B cell (primary cell): ENCODE measurements around the gene PEX7. TPM values are rescaled to one million over a fixed set of nuclear protein-coding genes. Genes with fewer than 3 reads are reported as not detected.

ENCODE experiments used
- ATAC-seq: fragments of 200-7000 bp; cut with Tn5 transposase; one replicate; pipeline ENCODE4 v1.10.0; 2021; ENCODE audit warnings: low read depth, mild to moderate bottlenecking, moderate number of reproducible peaks, moderate library complexity
- CTCF ChIA-PET: fragments of 350-600 bp; sonication (Branson Sonifier 250); formaldehyde crosslinking; loops from one replicate; lab custom pipeline; 2021; ENCODE audit warnings: antibody characterized with exemption, inconsistent platforms; lab: Charles Lee
- POLR2A ChIA-PET: fragments of 350-600 bp; sonication (Branson Sonifier 250); formaldehyde crosslinking; loops from one replicate; lab custom pipeline; 2021; ENCODE audit warnings: antibody characterized with exemption; lab: Charles Lee
- DNase-seq: peaks from one replicate; pipeline ENCODE4 v3.0.0; 2013
- H2AFZ ChIP-seq: 2 replicates; pipeline ENCODE4 v1.6.1; 2012; ENCODE audit warnings: mild to moderate bottlenecking, low read depth, low read length; ENCODE audit not compliant: insufficient read depth, poor library complexity, severe bottlenecking
- H3K27ac ChIP-seq, 2 donors: 1 replicate in 1 of 2; 2 replicates in 1 of 2; pipeline ENCODE4 v1.5.1; 2012 to 2013; ENCODE audit warnings: low read length in 2 of 2, mild to moderate bottlenecking in 2 of 2, moderate library complexity in 1 of 2
- H3K27me3 ChIP-seq, 4 experiments: fragments of 200-600 bp in 1 of 4; sonication (generic) in 1 of 4; replicated peaks in 1 of 4; 1 replicate in 2 of 4; 2 replicates in 2 of 4; pipeline versions ENCODE4 v1.6.1 to v1.7.0; 2013 to 2016; ENCODE audit warnings: low read length in 3 of 4, mild to moderate bottlenecking in 2 of 4, mixed read lengths in 1 of 4, moderate library complexity in 1 of 4; ENCODE audit not compliant: insufficient read depth in 4 of 4, control insufficient read depth in 3 of 4; ENCODE audit errors: control extremely low read depth in 1 of 4
- H3K36me3 ChIP-seq, 2 experiments: replicated peaks in 1 of 2; 1 replicate in 1 of 2; 2 replicates in 1 of 2; pipeline versions ENCODE4 v1.6.1 to v1.7.1; 2013; ENCODE audit warnings: low read length in 1 of 2; ENCODE audit not compliant: insufficient read depth in 2 of 2, control insufficient read depth in 1 of 2; ENCODE audit errors: control extremely low read depth in 1 of 2, extremely low read depth in 1 of 2
- H3K4me1 ChIP-seq, 2 donors: fragments of 200-600 bp in 1 of 2; sonication (generic) in 1 of 2; 1 replicate in 1 of 2; 2 replicates in 1 of 2; pipeline versions ENCODE4 v1.5.1 to v1.6.1; 2013 to 2017; ENCODE audit warnings: low read length in 2 of 2; ENCODE audit not compliant: control insufficient read depth in 2 of 2, insufficient read depth in 2 of 2
- H3K4me2 ChIP-seq: replicated peaks from 2 replicates; pipeline ENCODE3; 2012; ENCODE audit warnings: mild to moderate bottlenecking, low read depth, low read length; ENCODE audit not compliant: poor library complexity, severe bottlenecking
- H3K4me3 ChIP-seq, 5 experiments: fragments of 200-600 bp in 1 of 5; sonication (generic) in 1 of 5; 1 replicate in 3 of 5; 2 replicates in 2 of 5; pipeline versions ENCODE4 v1.5.1 to v1.7.0; 2011 to 2016; ENCODE audit warnings: low read length in 4 of 5, mild to moderate bottlenecking in 4 of 5, low read depth in 2 of 5, control low read depth in 1 of 5, moderate library complexity in 1 of 5; ENCODE audit not compliant: insufficient read depth in 1 of 5; ENCODE audit errors: control extremely low read depth in 1 of 5, extremely low read depth in 1 of 5
- H3K79me2 ChIP-seq: fragments of 200-600 bp; sonication (generic); one replicate; pipeline ENCODE4 v1.6.0; 2016; ENCODE audit warnings: low read length; ENCODE audit not compliant: control insufficient read depth, insufficient read depth
- H3K9ac ChIP-seq: fragments of 200-600 bp; sonication (generic); 2 replicates; pipeline ENCODE4 v1.6.1; 2017; ENCODE audit warnings: mild to moderate bottlenecking, low read length, moderate library complexity
- H3K9me3 ChIP-seq, 3 donors: one replicate each; pipeline versions ENCODE4 v1.6.1 to v1.7.1; 2013; ENCODE audit warnings: low read length in 2 of 3; ENCODE audit not compliant: control insufficient read depth in 2 of 3, insufficient read depth in 1 of 3; ENCODE audit errors: control extremely low read depth in 1 of 3
- H4K20me1 ChIP-seq: 2 replicates; pipeline ENCODE4 v1.6.0; 2012; ENCODE audit warnings: mild to moderate bottlenecking, low read length; ENCODE audit not compliant: insufficient read depth, control insufficient read depth, poor library complexity, severe bottlenecking
- H3K27ac Mint-ChIP-seq: one replicate; pipeline ENCODE4 v1.8.0; 2021; ENCODE audit warnings: mixed read lengths
- H3K27me3 Mint-ChIP-seq: one replicate; pipeline ENCODE4 v1.8.0; 2021; ENCODE audit warnings: mixed read lengths
- H3K4me1 Mint-ChIP-seq: one replicate; pipeline ENCODE4 v1.8.0; 2021; ENCODE audit warnings: mixed read lengths
- H3K4me3 Mint-ChIP-seq: one replicate; pipeline ENCODE4 v1.8.0; 2021; ENCODE audit warnings: mixed read lengths
- H3K9me3 Mint-ChIP-seq: one replicate; pipeline ENCODE4 v1.8.0; 2022; ENCODE audit warnings: mixed read lengths; ENCODE audit not compliant: insufficient read depth
- CTCF ChIP-seq: fragments of 200-600 bp; IDR thresholded peaks from one replicate; pipeline ENCODE4 v1.8.0; 2022; ENCODE audit warnings: antibody characterized with exemption, mild to moderate bottlenecking
- EZH2 ChIP-seq: IDR thresholded peaks from 2 replicates; pipeline ENCODE4 v1.6.1; 2012; ENCODE audit warnings: borderline replicate concordance, low read depth, mild to moderate bottlenecking, moderate library complexity, low read length; ENCODE audit not compliant: insufficient read depth, poor library complexity, severe bottlenecking
- WGBS: methylation state at CpG from one replicate; pipeline ENCODE4 v1.1.5; 2013; ENCODE audit warnings: missing lambda C conversion rate; ENCODE audit not compliant: insufficient coverage; 5-methylcytosine and 5-hydroxymethylcytosine counted together
- intact Hi-C: fragments of 100-400 bp; cut with micrococcal nuclease; formaldehyde crosslinking; loops from one replicate; pipeline ENCODE4 v1.10.0; 2022
- polyA plus RNA-seq: library from polyadenylated mRNA; depleted of rRNA; stranded (reverse); fragments of >200 nt; gene quantifications from 2 replicates; pipeline ENCODE4 v1.2.3, GENCODE V29; 2012
- total RNA-seq, 2 donors: library from RNA; stranded (reverse); fragments of 120-200 nt in 1 of 2; gene quantifications; 1 replicate in 1 of 2; 2 replicates in 1 of 2; pipeline versions ENCODE4 v1.2.3 to v1.2.4, GENCODE V29; 2013 to 2022

The PEX7 gene
- total and polyA plus RNA-seq, 2 donors (not counting 1 experiment from before 2014, with no cell fraction given) = 3.9 TPM

GRCh38 chr6:136816656-136817055, 5.7 kb upstream of the PEX7 start:
- intact Hi-C loops = no loop called here
- H3K4me3 Mint-ChIP-seq = no peak overlapping the region
- POLR2A ChIA-PET = no interaction called here

More at GRCh38 chr6:136816656-136817055, 5.7 kb upstream of the PEX7 start:
- Histone ChIP-seq H3K9me3 (no peaks in the 10 kb centered on the region), H3K27ac (no peak overlapping the region), H3K27me3 (peaks cover 0 to 3% (median 0%) of the 10 kb centered on the region in 4 experiments), H3K4me2 (no peak overlapping the region), H3K4me3 (no peak overlapping the region), H3K4me1 (peaks cover 1 to 2% of the 10 kb centered on the region in 2 donors), H3K36me3 (no peaks in the 10 kb centered on the region), H2AFZ (no peak overlapping the region), H3K9ac (no peak overlapping the region), H3K79me2 (peaks cover 2% of the 10 kb centered on the region), H4K20me1 (no peaks in the 10 kb centered on the region)
- Mint-ChIP-seq H3K27me3 (peaks cover 20% of the 10 kb centered on the region), H3K9me3 (no peaks in the 10 kb centered on the region), H3K4me1 (peaks cover 6% of the 10 kb centered on the region), H3K27ac (no peak overlapping the region)
- TF ChIP-seq EZH2 (no peak), CTCF (no peak)
- no CpG with 5 or more reads among the region's 2 CpGs for WGBS
- DNase-seq = no peak
- CTCF ChIA-PET = no interaction called here
- no peak for ATAC-seq
